Kidney (tissue), 14 donors: ENCODE measurements around the gene ZCCHC12. TPM values are rescaled to one million over a fixed set of nuclear protein-coding genes. Genes with fewer than 3 reads are reported as not detected.

Source experiments
- DNase-seq, 5 donors: peaks; one replicate each; pipeline ENCODE4 v3.0.0-alpha.2; 2013 to 2020
- FAIRE-seq: peaks from 2 replicates; lab custom pipeline; 2012; peaks lifted over from hg19 to GRCh38; lab: Jason Lieb, UNC
- H3K27ac ChIP-seq, 2 donors: one replicate each; pipeline ENCODE4 v1.7.0; 2013; ENCODE audit warnings: low read depth in 2 of 2, low read length in 2 of 2, inconsistent platforms in 1 of 2
- H3K27me3 ChIP-seq: one replicate; pipeline ENCODE4 v1.7.1; 2013; ENCODE audit warnings: low read length, inconsistent platforms; ENCODE audit not compliant: control insufficient read depth, insufficient read depth
- H3K36me3 ChIP-seq, 3 donors: one replicate each; pipeline versions ENCODE4 v1.7.0 to v1.7.1; 2013; ENCODE audit warnings: low read length in 3 of 3, control low read depth in 1 of 3, inconsistent platforms in 1 of 3; ENCODE audit not compliant: insufficient read depth in 3 of 3, control insufficient read depth in 2 of 3
- H3K4me1 ChIP-seq, 3 donors: one replicate each; pipeline versions ENCODE4 v1.7.0 to v1.7.1; 2013; ENCODE audit warnings: low read length in 3 of 3, inconsistent platforms in 1 of 3, low read depth in 1 of 3; ENCODE audit not compliant: control insufficient read depth in 2 of 3, insufficient read depth in 2 of 3
- H3K4me3 ChIP-seq, 3 donors: one replicate each; pipeline versions ENCODE4 v1.7.0 to v1.8.1; 2013; ENCODE audit warnings: low read length in 3 of 3, control low read depth in 1 of 3, inconsistent platforms in 1 of 3
- H3K9ac ChIP-seq, 3 donors: one replicate each; pipeline versions ENCODE4 v1.7.0 to v1.7.1; 2013; ENCODE audit warnings: low read length in 3 of 3, control low read depth in 1 of 3, inconsistent platforms in 1 of 3
- H3K9me3 ChIP-seq, 3 donors: one replicate each; pipeline versions ENCODE4 v1.7.0 to v1.7.1; 2013; ENCODE audit warnings: low read length in 3 of 3, control low read depth in 1 of 3, inconsistent platforms in 1 of 3; ENCODE audit not compliant: control insufficient read depth in 2 of 3, insufficient read depth in 1 of 3
- intact Hi-C: fragments of 100-400 bp; cut with DNase I; formaldehyde crosslinking; loops from one replicate; pipeline ENCODE4 v1.11.1; 2022
- polyA plus RNA-seq: library from polyadenylated mRNA; stranded (reverse); fragments of 350-450 nt; fragmentation: Illumina TruSeq; extraction: RNeasy Lipid Tissue Mini Kit (QIAGEN cat#74804); gene quantifications from one replicate; pipeline ENCODE4 v1.2.3, GENCODE V29; 2014; ENCODE audit warnings: low read depth, low replicate concordance; ENCODE audit not compliant: insufficient read depth
- total RNA-seq: library from RNA; stranded (reverse); fragmentation: NEBNext Ultra II Directional; extraction: Animal tissue kit (Norgen Biotek cat#: 25700); gene quantifications from one replicate; pipeline ENCODE4 v1.2.1, GENCODE V29; 2021
- TF ChIP-seq, protein P1 (sequence below): IDR thresholded peaks from 3 replicates; pipeline ENCODE4 v1.5.1; 2012; ENCODE audit warnings: mild to moderate bottlenecking, moderate library complexity, borderline replicate concordance; ENCODE audit not compliant: insufficient read depth; ENCODE audit errors: extremely low read depth
- donor health status: control.
- donor health status: control.
- donor health status: control.
- donor health status: control.
- donor health status: control.
- donor health status: DM: yes; HTN: yes; CAD: no.
- donor health status: Normal renal cell carcinoma (clear cell type).

Gene ZCCHC12
- total and polyA plus RNA-seq, 2 donors from 2014 or later, result not detected

GRCh38 chrX:118780911-118781310 lies 42.7 kb upstream of the ZCCHC12 start:
- Histone ChIP-seq H3K36me3 (no peaks in the 10 kb centered on the region), H3K9me3 (no peaks in the 10 kb centered on the region), H3K4me1 (no peaks in the 10 kb centered on the region), H3K27me3 (no peaks in the 10 kb centered on the region), H3K9ac (no peak overlapping the region), H3K27ac (no peak overlapping the region), H3K4me3 (no peak overlapping the region)
- FAIRE-seq, result peak; percentile 30
- intact Hi-C loops, result no loop called here
- peak in 1 of 5 donors; percentile 11 for DNase-seq
- TF ChIP-seq, protein P1, sequence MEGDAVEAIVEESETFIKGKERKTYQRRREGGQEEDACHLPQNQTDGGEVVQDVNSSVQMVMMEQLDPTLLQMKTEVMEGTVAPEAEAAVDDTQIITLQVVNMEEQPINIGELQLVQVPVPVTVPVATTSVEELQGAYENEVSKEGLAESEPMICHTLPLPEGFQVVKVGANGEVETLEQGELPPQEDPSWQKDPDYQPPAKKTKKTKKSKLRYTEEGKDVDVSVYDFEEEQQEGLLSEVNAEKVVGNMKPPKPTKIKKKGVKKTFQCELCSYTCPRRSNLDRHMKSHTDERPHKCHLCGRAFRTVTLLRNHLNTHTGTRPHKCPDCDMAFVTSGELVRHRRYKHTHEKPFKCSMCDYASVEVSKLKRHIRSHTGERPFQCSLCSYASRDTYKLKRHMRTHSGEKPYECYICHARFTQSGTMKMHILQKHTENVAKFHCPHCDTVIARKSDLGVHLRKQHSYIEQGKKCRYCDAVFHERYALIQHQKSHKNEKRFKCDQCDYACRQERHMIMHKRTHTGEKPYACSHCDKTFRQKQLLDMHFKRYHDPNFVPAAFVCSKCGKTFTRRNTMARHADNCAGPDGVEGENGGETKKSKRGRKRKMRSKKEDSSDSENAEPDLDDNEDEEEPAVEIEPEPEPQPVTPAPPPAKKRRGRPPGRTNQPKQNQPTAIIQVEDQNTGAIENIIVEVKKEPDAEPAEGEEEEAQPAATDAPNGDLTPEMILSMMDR, result no peak

DNA sequence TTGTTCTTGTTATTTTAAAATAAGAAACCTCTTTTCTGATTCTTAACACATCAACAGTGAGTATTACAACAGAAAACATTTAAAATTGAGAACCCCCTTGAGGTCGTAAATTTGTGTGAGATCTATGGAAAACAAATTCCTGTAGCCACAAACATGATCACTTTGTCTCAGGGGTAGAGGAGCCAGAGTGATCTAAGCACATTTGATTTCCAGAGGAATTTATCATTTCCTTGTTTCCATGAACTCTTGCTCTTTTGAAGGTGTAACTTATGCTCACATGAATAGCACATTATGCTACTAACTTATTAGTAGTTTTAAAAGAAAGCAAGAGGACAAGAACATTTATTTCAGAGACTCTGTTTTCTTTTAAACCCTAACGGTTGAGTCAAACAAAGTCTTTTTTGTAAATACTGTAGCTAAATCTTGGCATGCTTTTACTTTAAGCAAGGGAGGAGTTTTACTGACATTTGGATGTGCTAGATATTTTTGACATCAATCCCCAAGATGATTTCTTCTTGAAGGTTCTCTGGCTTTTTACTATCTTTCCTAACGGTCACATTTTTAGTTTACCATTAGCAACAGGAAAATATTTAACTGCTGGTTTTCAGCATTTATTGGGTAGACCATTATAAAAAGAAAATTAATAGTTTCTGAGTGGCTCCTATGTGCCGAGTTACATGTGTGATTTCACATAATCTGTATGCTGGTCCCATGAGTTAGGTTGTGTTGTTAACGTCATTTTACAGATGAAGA lies 27.9 kb upstream of the ZCCHC12 start:
- Histone ChIP-seq H3K27ac (no peak overlapping the region), H3K9ac (no peak overlapping the region), H3K27me3 (no peaks in the 10 kb centered on the region), H3K36me3 (no peaks in the 10 kb centered on the region), H3K9me3 (no peaks in the 10 kb centered on the region), H3K4me1 (no peaks in the 10 kb centered on the region), H3K4me3 (no peak overlapping the region)
- TF ChIP-seq, protein P1, result no peak
- DNase-seq, result peak in 1 of 5 donors; percentile 1
- FAIRE-seq, result no peak
- intact Hi-C loops, result no loop called here

DNA sequence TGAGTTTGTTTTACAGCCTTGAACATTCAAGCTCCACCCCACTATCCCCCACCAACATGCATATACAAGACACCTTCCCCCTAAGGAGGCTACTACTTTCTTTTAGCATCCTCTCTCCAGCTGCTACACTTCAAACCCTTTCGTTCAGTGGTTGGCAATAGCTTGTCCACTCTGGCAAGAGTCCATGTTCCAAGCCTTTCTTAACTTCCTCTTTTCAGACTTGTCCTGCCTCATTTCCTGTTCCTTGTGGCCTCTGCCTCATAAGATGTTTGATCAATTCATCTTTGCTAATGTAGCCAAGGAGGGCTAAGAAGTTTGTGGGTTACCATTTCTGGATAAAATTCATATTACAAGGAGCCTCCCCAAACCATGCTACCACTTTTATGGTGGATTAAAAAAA lies 20.8 kb upstream of the ZCCHC12 start:
- H3K27me3 ChIP-seq, result no peaks in the 10 kb centered on the region
- no peaks in the 10 kb centered on the region for H3K9me3 ChIP-seq
- H3K36me3 ChIP-seq, result no peaks in the 10 kb centered on the region
- H3K27ac ChIP-seq, result no peak overlapping the region
- H3K4me3 ChIP-seq, result no peak overlapping the region
- H3K4me1 ChIP-seq, result no peaks in the 10 kb centered on the region
- intact Hi-C loops, result no loop called here
- TF ChIP-seq, protein P1, result no peak
- no peak for FAIRE-seq
- H3K9ac ChIP-seq, result no peak overlapping the region
- DNase-seq, result peak in 1 of 5 donors; percentile 13
